IMR-90 (cell line): ENCODE data around the gene ITGB4.

Experiments used
- FOS ChIP-seq: fragments of 150-350 bp; IDR thresholded peaks from 2 replicates; pipeline ENCODE4 v1.6.1; 2016; ENCODE audit warnings: low read depth, low read length
- MAFK ChIP-seq: IDR thresholded peaks from 2 replicates; pipeline ENCODE4 v1.6.1; 2012; ENCODE audit warnings: low read depth, low read length, improper control_type of control experiment
- NFE2L2 ChIP-seq: fragments of 150-350 bp; IDR thresholded peaks from 2 replicates; pipeline ENCODE4 v1.6.1; 2016; ENCODE audit warnings: low read depth, mild to moderate bottlenecking, low read length
- POLR2A ChIP-seq: IDR thresholded peaks from 2 replicates; pipeline ENCODE4 v1.6.1; 2012; ENCODE audit warnings: mild to moderate bottlenecking, low read depth, low read length
- RAD21 ChIP-seq: IDR thresholded peaks from 2 replicates; pipeline ENCODE4 v1.6.1; 2012; ENCODE audit warnings: low read length, improper control_type of control experiment
- RFX5 ChIP-seq: IDR thresholded peaks from 2 replicates; pipeline ENCODE4 v1.8.0; 2012; ENCODE audit warnings: low read depth, mild to moderate bottlenecking, low read length, moderate library complexity
- TF ChIP-seq, protein P1 (sequence below): conservative IDR thresholded peaks from 2 replicates; pipeline ENCODE4 v1.5.1; 2012; ENCODE audit warnings: mild to moderate bottlenecking, low read depth, low read length, improper control_type of control experiment
- TF ChIP-seq, protein P2 (sequence below): fragments of 150-350 bp; IDR thresholded peaks from 2 replicates; pipeline ENCODE4 v1.6.1; 2016; ENCODE audit warnings: low read depth, mild to moderate bottlenecking, low read length, moderate library complexity, borderline replicate concordance

DNA sequence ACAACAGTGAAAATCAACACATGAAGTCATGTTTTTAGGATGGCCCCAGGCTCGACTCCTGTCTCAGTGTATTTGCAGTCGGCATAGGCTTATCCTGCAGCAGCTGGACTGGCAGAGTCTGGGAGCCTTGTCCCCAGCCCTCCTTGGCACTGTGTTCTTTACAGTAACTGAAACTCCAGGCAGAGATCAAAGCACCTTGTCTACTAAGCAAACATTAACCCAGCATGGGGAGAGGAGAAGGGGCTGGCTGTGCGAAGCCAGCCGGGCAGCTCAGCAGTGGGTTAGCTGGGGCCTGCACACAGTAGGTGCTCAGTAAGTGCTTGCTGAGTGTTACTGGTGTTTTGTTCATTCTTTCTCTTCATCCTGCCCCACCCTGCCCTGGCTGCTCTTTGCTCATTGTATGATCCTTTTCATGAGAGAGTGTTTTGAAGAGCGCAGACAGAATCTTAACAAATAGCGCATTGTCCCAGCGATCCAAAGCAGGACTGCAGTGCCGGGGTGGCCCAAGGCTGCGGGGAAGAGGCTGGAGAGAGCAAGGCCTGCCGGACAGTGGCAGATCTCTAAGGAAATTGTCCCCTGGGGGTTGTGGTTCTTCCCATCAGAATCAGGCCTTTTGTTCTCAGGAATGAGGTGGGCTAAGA, 23.5 kb upstream of the ITGB4 start:
- TF ChIP-seq, protein P1, sequence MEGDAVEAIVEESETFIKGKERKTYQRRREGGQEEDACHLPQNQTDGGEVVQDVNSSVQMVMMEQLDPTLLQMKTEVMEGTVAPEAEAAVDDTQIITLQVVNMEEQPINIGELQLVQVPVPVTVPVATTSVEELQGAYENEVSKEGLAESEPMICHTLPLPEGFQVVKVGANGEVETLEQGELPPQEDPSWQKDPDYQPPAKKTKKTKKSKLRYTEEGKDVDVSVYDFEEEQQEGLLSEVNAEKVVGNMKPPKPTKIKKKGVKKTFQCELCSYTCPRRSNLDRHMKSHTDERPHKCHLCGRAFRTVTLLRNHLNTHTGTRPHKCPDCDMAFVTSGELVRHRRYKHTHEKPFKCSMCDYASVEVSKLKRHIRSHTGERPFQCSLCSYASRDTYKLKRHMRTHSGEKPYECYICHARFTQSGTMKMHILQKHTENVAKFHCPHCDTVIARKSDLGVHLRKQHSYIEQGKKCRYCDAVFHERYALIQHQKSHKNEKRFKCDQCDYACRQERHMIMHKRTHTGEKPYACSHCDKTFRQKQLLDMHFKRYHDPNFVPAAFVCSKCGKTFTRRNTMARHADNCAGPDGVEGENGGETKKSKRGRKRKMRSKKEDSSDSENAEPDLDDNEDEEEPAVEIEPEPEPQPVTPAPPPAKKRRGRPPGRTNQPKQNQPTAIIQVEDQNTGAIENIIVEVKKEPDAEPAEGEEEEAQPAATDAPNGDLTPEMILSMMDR = no peak
- TF ChIP-seq MAFK = no peak
- no peak for TF ChIP-seq FOS
- TF ChIP-seq POLR2A = no peak
- no peak for TF ChIP-seq RFX5
- no peak for TF ChIP-seq RAD21
- TF ChIP-seq, protein P2, sequence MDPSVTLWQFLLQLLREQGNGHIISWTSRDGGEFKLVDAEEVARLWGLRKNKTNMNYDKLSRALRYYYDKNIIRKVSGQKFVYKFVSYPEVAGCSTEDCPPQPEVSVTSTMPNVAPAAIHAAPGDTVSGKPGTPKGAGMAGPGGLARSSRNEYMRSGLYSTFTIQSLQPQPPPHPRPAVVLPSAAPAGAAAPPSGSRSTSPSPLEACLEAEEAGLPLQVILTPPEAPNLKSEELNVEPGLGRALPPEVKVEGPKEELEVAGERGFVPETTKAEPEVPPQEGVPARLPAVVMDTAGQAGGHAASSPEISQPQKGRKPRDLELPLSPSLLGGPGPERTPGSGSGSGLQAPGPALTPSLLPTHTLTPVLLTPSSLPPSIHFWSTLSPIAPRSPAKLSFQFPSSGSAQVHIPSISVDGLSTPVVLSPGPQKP = no peak
- no peak for TF ChIP-seq NFE2L2
